Spleen (tissue), 7 donors: ENCODE data around the gene PHACTR2.

ENCODE experiments used
- POLR2A ChIP-seq, 3 donors: fragments of 450-650 bp; IDR thresholded peaks; one replicate each; pipeline ENCODE4 v1.5.1; 2017; ENCODE audit warnings: antibody characterized with exemption in 3 of 3, mild to moderate bottlenecking in 1 of 3
- POLR2AphosphoS5 ChIP-seq, 3 donors: sonication (generic); formaldehyde crosslinking; IDR thresholded peaks; one replicate each; pipeline ENCODE4 v1.5.1; 2017; ENCODE audit warnings: antibody characterized with exemption in 3 of 3
- TF ChIP-seq, protein P1 (sequence below), 11 experiments: fragments of 200-600 bp in 7 of 11; fragments of 450-650 bp in 4 of 11; sonication (generic) in 4 of 11; IDR thresholded peaks in 8 of 11; conservative IDR thresholded peaks in 3 of 11; 1 replicate in 7 of 11; 2 replicates in 4 of 11; pipeline versions ENCODE4 v1.4.0 to v1.8.0; 2016 to 2021; ENCODE audit warnings: antibody characterized with exemption in 11 of 11, inconsistent platforms in 4 of 11, mild to moderate bottlenecking in 1 of 11
- donor health status: DM: no; HTN: no; CAD: no; lungs with moderate emphysema.
- donor health status: DM: no; HTN: no; CAD: no.
- donor health status: DM: no; HTN: no; CAD: no.

DNA sequence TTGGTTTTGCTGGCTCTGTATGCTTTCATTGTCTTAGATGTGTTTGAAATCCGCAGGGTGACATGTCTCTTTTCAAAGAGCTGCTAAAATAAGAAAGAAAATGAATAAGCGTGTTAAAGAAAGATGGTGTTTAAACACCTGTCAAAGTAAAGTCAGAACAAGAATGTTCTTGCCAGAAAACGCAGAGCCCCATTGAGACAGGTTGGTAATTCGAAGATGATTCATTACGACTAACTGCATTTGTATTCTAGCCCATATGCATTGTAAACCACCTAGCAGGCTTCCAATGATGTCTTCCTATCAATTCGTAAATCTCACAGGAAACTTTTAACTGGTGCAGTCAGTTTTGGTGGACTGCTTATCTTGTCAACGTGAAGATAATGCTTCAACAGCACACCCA is 16.8 kb downstream of the PHACTR2 start:
- TF ChIP-seq, protein P1, sequence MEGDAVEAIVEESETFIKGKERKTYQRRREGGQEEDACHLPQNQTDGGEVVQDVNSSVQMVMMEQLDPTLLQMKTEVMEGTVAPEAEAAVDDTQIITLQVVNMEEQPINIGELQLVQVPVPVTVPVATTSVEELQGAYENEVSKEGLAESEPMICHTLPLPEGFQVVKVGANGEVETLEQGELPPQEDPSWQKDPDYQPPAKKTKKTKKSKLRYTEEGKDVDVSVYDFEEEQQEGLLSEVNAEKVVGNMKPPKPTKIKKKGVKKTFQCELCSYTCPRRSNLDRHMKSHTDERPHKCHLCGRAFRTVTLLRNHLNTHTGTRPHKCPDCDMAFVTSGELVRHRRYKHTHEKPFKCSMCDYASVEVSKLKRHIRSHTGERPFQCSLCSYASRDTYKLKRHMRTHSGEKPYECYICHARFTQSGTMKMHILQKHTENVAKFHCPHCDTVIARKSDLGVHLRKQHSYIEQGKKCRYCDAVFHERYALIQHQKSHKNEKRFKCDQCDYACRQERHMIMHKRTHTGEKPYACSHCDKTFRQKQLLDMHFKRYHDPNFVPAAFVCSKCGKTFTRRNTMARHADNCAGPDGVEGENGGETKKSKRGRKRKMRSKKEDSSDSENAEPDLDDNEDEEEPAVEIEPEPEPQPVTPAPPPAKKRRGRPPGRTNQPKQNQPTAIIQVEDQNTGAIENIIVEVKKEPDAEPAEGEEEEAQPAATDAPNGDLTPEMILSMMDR (IDR thresholded peaks at IDR 0.05 in 8 of 11, conservative IDR thresholded peaks at IDR 0.05 in 3 of 11): no peak
- TF ChIP-seq POLR2A (IDR thresholded peaks at IDR 0.05) (no peak), POLR2AphosphoS5 (IDR thresholded peaks at IDR 0.05) (no peak)
